ENCODE data around the gene FCER2.
"Not testable (repeated sequence)": the region's sequence is repeated elsewhere in the genome, so short reads cannot be mapped to it uniquely, and the experiment has no call there.

Gene FCER2

DNA sequence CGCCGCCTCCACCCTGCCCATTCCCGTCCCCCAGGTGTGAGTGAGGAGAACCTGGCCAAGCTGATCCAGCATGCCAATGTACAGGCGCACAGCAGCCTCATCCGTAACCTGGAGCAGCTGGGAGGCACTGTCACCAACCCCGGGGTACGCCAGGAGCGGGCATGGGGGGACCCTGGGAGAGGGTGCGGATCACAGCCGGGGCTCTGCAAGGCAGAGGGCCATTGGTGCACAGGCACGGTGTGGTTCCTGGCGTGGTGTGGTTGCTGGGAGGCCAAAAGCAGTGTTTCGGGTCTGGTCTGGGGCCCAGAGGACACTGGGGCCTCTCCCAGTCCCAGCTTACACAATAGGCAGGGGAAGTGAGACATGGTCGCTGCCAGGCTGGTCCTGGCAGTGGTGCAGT, 56.8 kb downstream of the FCER2 start:
- H3K36me3 ChIP-seq (ENCODE audit: low read length), result no peaks in the 10 kb centered on the region
- H3K27ac ChIP-seq (ENCODE audit: low read depth, low read length), result no peak overlapping the region
- no peaks in the 10 kb centered on the region for H3F3A ChIP-seq (ENCODE audit: insufficient read depth)
- no peaks in the 10 kb centered on the region for H3K27me3 ChIP-seq (ENCODE audit: low read length)
- no peak overlapping the region for H3K4me2 ChIP-seq (ENCODE audit: low read depth, low read length, poor library complexity, severe bottlenecking)
- H3K9me2 ChIP-seq (replicated peaks; ENCODE audit: insufficient read depth, low read length), result no peaks in the 10 kb centered on the region
- TF ChIP-seq EZH2phosphoT487 (conservative IDR thresholded peaks at IDR 0.05; ENCODE audit: low read length), result no peak
- TF ChIP-seq, protein P1, sequence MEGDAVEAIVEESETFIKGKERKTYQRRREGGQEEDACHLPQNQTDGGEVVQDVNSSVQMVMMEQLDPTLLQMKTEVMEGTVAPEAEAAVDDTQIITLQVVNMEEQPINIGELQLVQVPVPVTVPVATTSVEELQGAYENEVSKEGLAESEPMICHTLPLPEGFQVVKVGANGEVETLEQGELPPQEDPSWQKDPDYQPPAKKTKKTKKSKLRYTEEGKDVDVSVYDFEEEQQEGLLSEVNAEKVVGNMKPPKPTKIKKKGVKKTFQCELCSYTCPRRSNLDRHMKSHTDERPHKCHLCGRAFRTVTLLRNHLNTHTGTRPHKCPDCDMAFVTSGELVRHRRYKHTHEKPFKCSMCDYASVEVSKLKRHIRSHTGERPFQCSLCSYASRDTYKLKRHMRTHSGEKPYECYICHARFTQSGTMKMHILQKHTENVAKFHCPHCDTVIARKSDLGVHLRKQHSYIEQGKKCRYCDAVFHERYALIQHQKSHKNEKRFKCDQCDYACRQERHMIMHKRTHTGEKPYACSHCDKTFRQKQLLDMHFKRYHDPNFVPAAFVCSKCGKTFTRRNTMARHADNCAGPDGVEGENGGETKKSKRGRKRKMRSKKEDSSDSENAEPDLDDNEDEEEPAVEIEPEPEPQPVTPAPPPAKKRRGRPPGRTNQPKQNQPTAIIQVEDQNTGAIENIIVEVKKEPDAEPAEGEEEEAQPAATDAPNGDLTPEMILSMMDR (IDR thresholded peaks at IDR 0.05; ENCODE audit: insufficient read depth, low read length, poor library complexity, severe bottlenecking), result no peak
- H3K4me3 ChIP-seq (ENCODE audit: insufficient read depth, low read length, poor library complexity, severe bottlenecking), result no peak overlapping the region
- H4K20me1 ChIP-seq (ENCODE audit: low read depth, low read length), result no peaks in the 10 kb centered on the region
- H2AFZ ChIP-seq (ENCODE audit: low read depth, low read length, severe bottlenecking), result no peak overlapping the region
- no peak overlapping the region for H3K9ac ChIP-seq (ENCODE audit: low read length)
- H3K79me2 ChIP-seq (ENCODE audit: insufficient read depth, low read length), result no peaks in the 10 kb centered on the region
- no peaks in the 10 kb centered on the region for H3K9me3 ChIP-seq (ENCODE audit: insufficient read depth, low read length)

DNA sequence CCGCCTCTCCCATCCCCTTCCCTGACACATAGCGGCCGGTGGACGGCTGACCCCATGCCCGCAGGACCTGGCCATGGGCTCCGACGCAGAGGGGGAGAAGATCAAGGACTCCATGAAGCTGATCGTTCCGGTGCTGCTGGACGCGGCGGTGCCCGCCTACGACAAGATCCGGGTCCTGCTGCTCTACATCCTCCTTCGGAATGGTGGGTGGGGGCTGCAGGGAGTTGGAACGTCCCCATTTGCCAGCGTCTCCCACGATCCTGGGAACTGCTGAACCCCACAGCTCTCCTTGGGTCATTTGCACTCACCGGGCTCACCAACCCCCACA, 57.4 kb downstream of the FCER2 start:
- Histone ChIP-seq H4K20me1 (ENCODE audit: low read depth, low read length) (no peaks in the 10 kb centered on the region), H3F3A (ENCODE audit: insufficient read depth) (no peaks in the 10 kb centered on the region), H3K9me2 (replicated peaks; ENCODE audit: insufficient read depth, low read length) (no peaks in the 10 kb centered on the region), H3K4me2 (ENCODE audit: low read depth, low read length, poor library complexity, severe bottlenecking) (no peak overlapping the region), H3K36me3 (ENCODE audit: low read length) (no peaks in the 10 kb centered on the region), H2AFZ (ENCODE audit: low read depth, low read length, severe bottlenecking) (no peak overlapping the region), H3K4me3 (ENCODE audit: insufficient read depth, low read length, poor library complexity, severe bottlenecking) (no peak overlapping the region), H3K79me2 (ENCODE audit: insufficient read depth, low read length) (no peaks in the 10 kb centered on the region), H3K27ac (ENCODE audit: low read depth, low read length) (no peak overlapping the region), H3K9me3 (ENCODE audit: insufficient read depth, low read length) (no peaks in the 10 kb centered on the region), H3K27me3 (ENCODE audit: low read length) (no peaks in the 10 kb centered on the region), H3K9ac (ENCODE audit: low read length) (no peak overlapping the region)
- TF ChIP-seq, protein P1 (IDR thresholded peaks at IDR 0.05; ENCODE audit: insufficient read depth, low read length, poor library complexity, severe bottlenecking), result no peak
- TF ChIP-seq EZH2phosphoT487 (conservative IDR thresholded peaks at IDR 0.05; ENCODE audit: low read length), result no peak

DNA sequence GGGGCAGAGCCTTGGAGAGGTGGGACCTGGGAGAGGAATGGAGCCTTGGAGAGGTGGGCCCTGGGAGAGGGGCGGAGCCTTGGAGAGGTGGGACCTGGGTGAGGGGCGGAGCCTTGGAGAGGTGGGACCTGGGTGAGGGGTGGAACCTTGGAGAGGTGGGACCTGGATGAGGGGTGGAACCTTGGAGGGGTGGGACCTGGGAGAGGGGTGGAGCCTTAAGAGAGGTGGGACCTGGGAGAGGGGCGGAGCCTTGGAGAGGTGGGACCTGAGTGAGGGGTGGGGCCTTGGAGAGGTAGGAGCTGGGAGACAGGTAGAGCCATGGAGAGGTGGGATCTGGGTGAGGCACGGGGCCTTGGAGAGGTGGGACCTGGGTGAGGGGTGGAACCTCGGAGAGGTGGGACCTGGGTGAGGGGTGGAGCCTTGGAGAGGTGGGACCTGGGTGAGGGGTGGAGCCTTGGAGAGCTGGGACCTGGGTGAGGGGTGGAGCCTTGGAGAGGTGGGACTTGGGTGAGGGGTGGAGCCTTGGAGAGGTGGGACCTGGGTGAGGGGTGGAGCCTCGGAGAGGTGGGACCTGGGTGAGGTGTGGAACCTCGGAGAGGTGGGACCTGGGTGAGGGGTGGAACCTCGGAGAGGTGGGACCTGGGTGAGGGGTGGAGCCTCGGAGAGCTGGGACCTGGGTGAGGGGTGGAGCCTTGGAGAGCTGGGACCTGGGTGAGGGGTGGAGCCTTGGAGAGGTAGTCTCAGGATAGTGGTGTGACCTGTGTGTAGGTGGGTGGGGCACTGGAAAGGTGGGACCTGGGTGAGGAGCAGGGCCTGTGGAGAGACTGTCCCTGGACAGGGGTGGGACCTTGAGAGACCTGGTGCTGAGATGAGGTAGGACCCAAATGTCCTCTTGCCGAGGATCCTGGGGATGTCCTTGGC, 58.0 kb downstream of the FCER2 start:
- H3K9ac ChIP-seq (ENCODE audit: low read length); H3K79me2 ChIP-seq (ENCODE audit: insufficient read depth, low read length); H2AFZ ChIP-seq (ENCODE audit: low read depth, low read length, severe bottlenecking); H3K9me3 ChIP-seq (ENCODE audit: insufficient read depth, low read length); H3K4me2 ChIP-seq (ENCODE audit: low read depth, low read length, poor library complexity, severe bottlenecking); H3K4me3 ChIP-seq (ENCODE audit: insufficient read depth, low read length, poor library complexity, severe bottlenecking); H4K20me1 ChIP-seq (ENCODE audit: low read depth, low read length); H3K27me3 ChIP-seq (ENCODE audit: low read length); H3K27ac ChIP-seq (ENCODE audit: low read depth, low read length); H3K9me2 ChIP-seq (replicated peaks; ENCODE audit: insufficient read depth, low read length); H3F3A ChIP-seq (ENCODE audit: insufficient read depth); H3K36me3 ChIP-seq (ENCODE audit: low read length): not testable (repeated sequence)

DNA sequence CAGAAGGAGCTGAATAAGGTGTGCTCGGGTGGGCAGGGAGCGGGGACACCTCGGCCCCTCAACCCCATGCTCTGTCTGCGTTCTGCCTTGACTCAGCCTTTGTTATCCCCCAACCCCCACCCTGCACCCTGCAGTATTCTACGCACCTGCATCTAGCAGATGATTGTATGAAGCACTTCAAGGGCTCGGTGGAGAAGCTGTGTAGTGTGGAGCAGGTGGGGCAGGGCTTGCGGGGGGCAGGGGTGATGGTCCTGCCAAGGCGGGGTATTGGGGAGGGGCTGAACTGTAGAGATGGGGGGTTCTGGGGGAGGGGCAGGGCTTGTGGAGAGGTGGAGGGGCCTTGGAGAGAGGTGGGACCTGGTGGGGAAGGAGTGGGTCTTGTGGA, 58.9 kb downstream of the FCER2 start:
- TF ChIP-seq, protein P1 (IDR thresholded peaks at IDR 0.05; ENCODE audit: insufficient read depth, low read length, poor library complexity, severe bottlenecking), result no peak
- TF ChIP-seq EZH2phosphoT487 (conservative IDR thresholded peaks at IDR 0.05; ENCODE audit: low read length), result no peak
- Histone ChIP-seq H3K9me2 (replicated peaks; ENCODE audit: insufficient read depth, low read length) (no peaks in the 10 kb centered on the region), H3K27me3 (ENCODE audit: low read length) (no peaks in the 10 kb centered on the region), H4K20me1 (ENCODE audit: low read depth, low read length) (no peaks in the 10 kb centered on the region), H3K4me3 (ENCODE audit: insufficient read depth, low read length, poor library complexity, severe bottlenecking) (no peak overlapping the region), H3K79me2 (ENCODE audit: insufficient read depth, low read length) (no peaks in the 10 kb centered on the region), H3K9me3 (ENCODE audit: insufficient read depth, low read length) (no peaks in the 10 kb centered on the region), H3K9ac (ENCODE audit: low read length) (no peak overlapping the region), H3K4me2 (ENCODE audit: low read depth, low read length, poor library complexity, severe bottlenecking) (no peak overlapping the region), H3F3A (ENCODE audit: insufficient read depth) (no peaks in the 10 kb centered on the region), H3K36me3 (ENCODE audit: low read length) (no peaks in the 10 kb centered on the region), H3K27ac (ENCODE audit: low read depth, low read length) (no peak overlapping the region), H2AFZ (ENCODE audit: low read depth, low read length, severe bottlenecking) (no peak overlapping the region)

All from SU-DHL-6 (cell line).